HepG2 (cell line): Measurements from ENCODE around the gene PATZ1. TPM values are rescaled to one million over a fixed set of nuclear protein-coding genes. Genes with fewer than 3 reads are reported as not detected.

Source experiments
- EEA1 ChIP-seq: sonication (generic); formaldehyde crosslinking; IDR thresholded peaks from 2 replicates; pipeline ENCODE4 v1.5.1; 2020; ENCODE audit warnings: mild to moderate bottlenecking, missing genetic modification reagents, borderline replicate concordance
- ETS1 ChIP-seq: sonication (generic); formaldehyde crosslinking; IDR thresholded peaks from 2 replicates; pipeline ENCODE4 v1.4.0; 2020; ENCODE audit warnings: missing genetic modification reagents
- FOXK1 ChIP-seq: sonication (generic); formaldehyde crosslinking; IDR thresholded peaks from 2 replicates; pipeline ENCODE4 v1.4.0; 2020; ENCODE audit warnings: low read depth, missing genetic modification reagents, borderline replicate concordance
- FOXO1 ChIP-seq: sonication (generic); formaldehyde crosslinking; IDR thresholded peaks from 2 replicates; pipeline ENCODE4 v1.4.0; 2020; ENCODE audit warnings: missing genetic modification reagents
- GPBP1L1 ChIP-seq: sonication (generic); formaldehyde crosslinking; IDR thresholded peaks from 2 replicates; pipeline ENCODE4 v1.5.0; 2020; ENCODE audit warnings: mild to moderate bottlenecking, missing genetic modification reagents
- MNT ChIP-seq: fragments of 450-650 bp; IDR thresholded peaks from 2 replicates; pipeline ENCODE4 v1.6.1; 2016
- POGK ChIP-seq: sonication (generic); formaldehyde crosslinking; conservative IDR thresholded peaks from 2 replicates; pipeline ENCODE4 v1.8.0; 2022; ENCODE audit warnings: mild to moderate bottlenecking, moderate library complexity, missing genetic modification reagents
- RCOR2 ChIP-seq: IDR thresholded peaks from 2 replicates; pipeline ENCODE4 v1.6.1; 2016; ENCODE audit warnings: missing biosample characterization, missing genetic modification reagents
- SMC3 ChIP-seq: IDR thresholded peaks from 2 replicates; pipeline ENCODE4 v1.6.1; 2011; ENCODE audit warnings: low read length, improper control_type of control experiment
- ZBTB25 ChIP-seq: IDR thresholded peaks from 2 replicates; pipeline ENCODE4 v1.6.1; 2018; ENCODE audit warnings: missing genetic modification reagents
- ZBTB33 ChIP-seq: sonication (generic); formaldehyde crosslinking; IDR thresholded peaks from 2 replicates; pipeline ENCODE4 v1.4.0; 2020; ENCODE audit warnings: missing genetic modification reagents
- ZNF256 ChIP-seq: sonication (generic); formaldehyde crosslinking; conservative IDR thresholded peaks from 2 replicates; pipeline ENCODE4 v1.4.0; 2020; ENCODE audit warnings: missing genetic modification reagents
- ZSCAN12 ChIP-seq: sonication (generic); formaldehyde crosslinking; IDR thresholded peaks from 2 replicates; pipeline ENCODE4 v1.9.0; 2021; ENCODE audit warnings: mild to moderate bottlenecking, missing genetic modification reagents
- polyA plus RNA-seq, 8 experiments: library from polyadenylated mRNA; depleted of rRNA in 3 of 8; stranded (reverse) in 7 of 8; unstranded in 1 of 8; fragments of >200 nt; fragmentation: Illumina TruSeq in 4 of 8; extraction: Trizol in 4 of 8; gene quantifications; 2 replicates each; pipeline versions ENCODE4 v1.2.1 to v1.2.3, GENCODE V29; 2011 to 2016; ENCODE audit warnings: low read depth in 4 of 8, missing spikeins in 1 of 8, mixed read lengths in 1 of 8; ENCODE audit not compliant: insufficient read depth in 1 of 8
- total RNA-seq, 5 experiments: library from RNA; depleted of rRNA; stranded (reverse); fragments of >200 nt; fragmentation: Illumina TruSeq; extraction: Trizol; gene quantifications; 2 replicates each; pipeline ENCODE4 v1.2.3, GENCODE V29; 2016; ENCODE audit warnings: low read depth in 1 of 5

PATZ1 gene
- total and polyA plus RNA-seq, 2 of the 13 experiments (the other 11 are each of a cell fraction or from before 2014, with no cell fraction given) = 24.9 to 30.5 TPM

- no peak for TF ChIP-seq ETS1
- TF ChIP-seq EEA1 (CRISPR knock-in tag) = peak; percentile 89; the same call in 1 of the 2 replicates
- TF ChIP-seq ZNF256 = no peak
- TF ChIP-seq RCOR2 = no peak
- peak; percentile 93; the same call in 1 of the 2 replicates for TF ChIP-seq ZSCAN12 (CRISPR knock-in tag)
- TF ChIP-seq ZBTB25 (CRISPR knock-in tag) = 0 out of 2 replicates have a peak, but pooled peaks have one; percentile 19
- TF ChIP-seq ZBTB33 (CRISPR knock-in tag) = no peak; the same call in 1 of the 2 replicates
- peak; percentile 90 for TF ChIP-seq MNT
- no peak for TF ChIP-seq GPBP1L1 (CRISPR knock-in tag)
- TF ChIP-seq FOXK1 (CRISPR knock-in tag) = peak; percentile 93; the same call in 1 of the 2 replicates
- peak; percentile 92 for TF ChIP-seq POGK (CRISPR knock-in tag)
- no peak for TF ChIP-seq SMC3
- peak; percentile 96 for TF ChIP-seq FOXO1
Measured at GRCh38 chr22:31290494-31291471, 55.4 kb downstream of the PATZ1 start (continued).
